BE2C (cell line): ENCODE data around the gene LRP1.

Experiments
- DNase-seq: peaks from one replicate; pipeline ENCODE4 v3.0.0-alpha.2; 2020
- H3K27me3 ChIP-seq: fragments of 250-450 bp; sonication (Bioruptor Pico); 2 replicates; pipeline ENCODE4 v1.5.1; 2020; ENCODE audit warnings: mild to moderate bottlenecking
- H3K36me3 ChIP-seq: fragments of 250-450 bp; sonication (Bioruptor Pico); 2 replicates; pipeline ENCODE4 v1.5.1; 2020; ENCODE audit warnings: mild to moderate bottlenecking
- H3K4me1 ChIP-seq: fragments of 250-450 bp; sonication (Bioruptor Pico); 2 replicates; pipeline ENCODE4 v1.5.1; 2020
- H3K4me3 ChIP-seq: 2 replicates; pipeline ENCODE4 v1.5.1; 2011; ENCODE audit warnings: low read depth, low read length
- H3K9me3 ChIP-seq: fragments of 250-450 bp; sonication (Bioruptor Pico); 2 replicates; pipeline ENCODE4 v1.5.1; 2020
- TF ChIP-seq, protein P1 (sequence below): IDR thresholded peaks from 2 replicates; pipeline ENCODE4 v1.5.1; 2012; ENCODE audit warnings: mild to moderate bottlenecking, low read depth, low read length

LRP1 gene

DNA sequence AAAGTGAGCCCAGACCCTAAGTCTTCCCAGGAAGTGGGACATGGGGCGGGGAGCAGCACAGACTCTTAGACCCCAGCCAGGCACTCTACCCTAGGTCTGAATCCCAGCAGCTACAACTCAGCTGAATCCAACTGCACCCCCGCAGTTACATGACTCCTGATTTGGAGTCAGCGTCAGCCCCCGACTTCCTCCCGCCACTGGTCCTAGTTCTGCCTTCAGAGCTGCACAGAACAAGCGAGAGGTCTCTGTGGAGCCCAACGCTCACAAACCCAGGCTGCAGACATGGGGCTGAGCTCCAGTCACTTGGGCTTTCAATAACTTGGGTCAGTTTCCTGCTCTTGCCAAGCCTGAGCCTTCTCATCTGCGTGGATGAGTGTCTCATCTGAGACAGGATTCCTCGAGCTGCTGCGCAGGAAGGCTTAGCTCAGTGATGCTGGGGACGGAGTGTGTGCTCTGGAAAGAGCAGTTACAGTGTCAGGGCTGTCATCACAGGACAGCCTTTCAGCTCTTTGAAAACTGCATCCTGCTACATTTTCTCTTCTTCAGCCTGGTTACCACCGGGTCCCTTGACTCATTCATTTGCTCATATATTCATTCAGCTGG is 57.7 kb downstream of the LRP1 start:
- Histone ChIP-seq H3K36me3 (no peaks in the 10 kb centered on the region), H3K4me1 (no peaks in the 10 kb centered on the region), H3K27me3 (no peaks in the 10 kb centered on the region), H3K4me3 (no peak overlapping the region), H3K9me3 (no peaks in the 10 kb centered on the region)
- TF ChIP-seq, protein P1, sequence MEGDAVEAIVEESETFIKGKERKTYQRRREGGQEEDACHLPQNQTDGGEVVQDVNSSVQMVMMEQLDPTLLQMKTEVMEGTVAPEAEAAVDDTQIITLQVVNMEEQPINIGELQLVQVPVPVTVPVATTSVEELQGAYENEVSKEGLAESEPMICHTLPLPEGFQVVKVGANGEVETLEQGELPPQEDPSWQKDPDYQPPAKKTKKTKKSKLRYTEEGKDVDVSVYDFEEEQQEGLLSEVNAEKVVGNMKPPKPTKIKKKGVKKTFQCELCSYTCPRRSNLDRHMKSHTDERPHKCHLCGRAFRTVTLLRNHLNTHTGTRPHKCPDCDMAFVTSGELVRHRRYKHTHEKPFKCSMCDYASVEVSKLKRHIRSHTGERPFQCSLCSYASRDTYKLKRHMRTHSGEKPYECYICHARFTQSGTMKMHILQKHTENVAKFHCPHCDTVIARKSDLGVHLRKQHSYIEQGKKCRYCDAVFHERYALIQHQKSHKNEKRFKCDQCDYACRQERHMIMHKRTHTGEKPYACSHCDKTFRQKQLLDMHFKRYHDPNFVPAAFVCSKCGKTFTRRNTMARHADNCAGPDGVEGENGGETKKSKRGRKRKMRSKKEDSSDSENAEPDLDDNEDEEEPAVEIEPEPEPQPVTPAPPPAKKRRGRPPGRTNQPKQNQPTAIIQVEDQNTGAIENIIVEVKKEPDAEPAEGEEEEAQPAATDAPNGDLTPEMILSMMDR = no peak
- DNase-seq = no peak

DNA sequence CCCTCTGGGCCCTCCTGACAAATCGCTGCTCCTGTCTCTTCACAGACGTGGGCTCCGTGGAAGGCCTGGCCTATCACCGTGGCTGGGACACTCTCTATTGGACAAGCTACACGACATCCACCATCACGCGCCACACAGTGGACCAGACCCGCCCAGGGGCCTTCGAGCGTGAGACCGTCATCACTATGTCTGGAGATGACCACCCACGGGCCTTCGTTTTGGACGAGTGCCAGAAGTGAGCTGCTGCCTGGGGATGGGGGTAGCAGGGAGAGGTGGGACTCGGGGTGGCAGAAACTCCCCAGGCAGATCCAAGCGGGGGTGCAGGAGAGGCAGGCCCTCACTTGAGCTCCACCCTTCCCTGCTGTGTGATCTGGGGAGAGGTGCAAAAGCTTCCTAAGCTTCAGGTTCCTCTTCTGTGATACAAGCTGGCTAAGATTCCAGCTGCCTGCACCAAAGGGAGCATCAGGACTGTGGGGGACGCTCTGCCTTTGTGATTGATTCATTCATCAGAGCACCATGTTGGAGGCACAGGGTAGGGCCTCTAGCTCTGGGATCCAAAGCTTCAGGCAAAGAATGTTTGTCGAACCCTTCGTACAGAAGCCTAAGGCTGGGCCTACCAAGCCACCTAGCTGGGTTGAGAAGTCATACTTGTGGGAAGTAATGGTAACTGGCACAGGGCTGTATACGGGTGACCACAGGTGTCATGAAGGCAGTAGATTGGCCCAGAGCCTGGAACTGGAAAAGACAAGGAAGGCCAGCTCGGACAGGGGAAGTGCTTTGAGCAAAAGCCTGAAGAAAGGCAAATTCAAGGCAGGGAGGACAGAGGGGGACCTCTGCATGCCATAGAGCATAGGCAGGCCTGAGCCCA is 59.2 kb downstream of the LRP1 start:
- DNase-seq = no peak
- Histone ChIP-seq H3K4me1 (no peaks in the 10 kb centered on the region), H3K4me3 (no peak overlapping the region), H3K27me3 (no peaks in the 10 kb centered on the region), H3K36me3 (no peaks in the 10 kb centered on the region), H3K9me3 (no peaks in the 10 kb centered on the region)
- TF ChIP-seq, protein P1 = no peak

DNA sequence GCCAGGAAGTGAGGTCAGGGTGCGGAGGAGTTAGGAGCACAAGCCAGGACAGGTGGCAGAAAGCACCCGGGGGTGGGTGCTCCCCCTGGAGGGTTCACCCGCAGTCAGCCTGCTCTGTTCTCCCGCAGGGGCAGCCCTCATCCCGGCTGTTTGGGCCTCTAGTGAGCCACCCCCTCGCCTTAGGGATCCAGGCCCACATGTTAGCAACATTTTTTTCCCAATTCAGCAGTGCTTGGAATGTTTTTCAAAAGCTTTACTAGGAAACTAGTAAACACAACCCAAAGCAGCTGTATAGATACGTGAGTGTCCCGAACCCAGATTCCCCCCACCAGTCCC is 59.8 kb downstream of the LRP1 start:
- H3K27me3 ChIP-seq = no peaks in the 10 kb centered on the region
- H3K36me3 ChIP-seq = no peaks in the 10 kb centered on the region
- H3K4me3 ChIP-seq = no peak overlapping the region
- TF ChIP-seq, protein P1 = no peak
- no peaks in the 10 kb centered on the region for H3K9me3 ChIP-seq
- no peaks in the 10 kb centered on the region for H3K4me1 ChIP-seq
- no peak for DNase-seq

DNA sequence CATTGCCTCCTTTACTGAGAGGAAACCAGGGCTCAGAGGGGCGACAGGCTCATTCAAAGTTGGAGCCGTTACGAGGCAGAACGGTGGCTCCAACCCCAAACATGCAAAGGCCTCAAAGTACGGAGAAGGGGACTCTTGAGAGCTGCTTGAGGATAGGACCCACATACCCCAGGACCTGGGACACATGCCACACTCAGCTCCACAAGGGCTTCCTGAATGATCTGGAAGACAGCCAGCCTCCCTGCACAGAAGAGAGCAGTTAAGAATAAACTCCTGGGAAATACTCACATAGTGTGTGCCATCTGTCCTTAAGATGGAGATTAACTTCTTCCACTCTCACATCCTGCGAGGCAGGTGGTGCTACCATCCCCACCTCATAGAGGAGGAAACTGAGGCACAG is 61.8 kb downstream of the LRP1 start:
- DNase-seq = no peak
- H3K9me3 ChIP-seq = no peaks in the 10 kb centered on the region
- H3K4me1 ChIP-seq = no peaks in the 10 kb centered on the region
- no peak overlapping the region for H3K4me3 ChIP-seq
- TF ChIP-seq, protein P1 = no peak
- no peaks in the 10 kb centered on the region for H3K27me3 ChIP-seq
- H3K36me3 ChIP-seq = no peaks in the 10 kb centered on the region

DNA sequence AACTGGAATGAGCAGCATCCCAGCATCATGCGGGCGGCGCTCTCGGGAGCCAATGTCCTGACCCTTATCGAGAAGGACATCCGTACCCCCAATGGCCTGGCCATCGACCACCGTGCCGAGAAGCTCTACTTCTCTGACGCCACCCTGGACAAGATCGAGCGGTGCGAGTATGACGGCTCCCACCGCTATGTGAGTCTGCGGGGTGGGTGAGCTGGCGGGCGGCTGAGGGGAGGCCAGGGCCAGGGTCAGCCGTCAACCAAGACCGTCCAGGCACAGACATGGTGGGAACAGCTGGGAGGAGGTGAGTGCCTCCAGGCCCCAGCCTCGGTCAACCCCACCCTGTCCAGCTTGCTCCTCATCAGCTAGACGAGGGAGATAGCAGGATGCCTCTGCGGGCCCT is 62.5 kb downstream of the LRP1 start:
- Histone ChIP-seq H3K4me3 (no peak overlapping the region), H3K4me1 (no peaks in the 10 kb centered on the region), H3K27me3 (no peaks in the 10 kb centered on the region), H3K36me3 (no peaks in the 10 kb centered on the region), H3K9me3 (no peaks in the 10 kb centered on the region)
- TF ChIP-seq, protein P1 = no peak
- DNase-seq = no peak

DNA sequence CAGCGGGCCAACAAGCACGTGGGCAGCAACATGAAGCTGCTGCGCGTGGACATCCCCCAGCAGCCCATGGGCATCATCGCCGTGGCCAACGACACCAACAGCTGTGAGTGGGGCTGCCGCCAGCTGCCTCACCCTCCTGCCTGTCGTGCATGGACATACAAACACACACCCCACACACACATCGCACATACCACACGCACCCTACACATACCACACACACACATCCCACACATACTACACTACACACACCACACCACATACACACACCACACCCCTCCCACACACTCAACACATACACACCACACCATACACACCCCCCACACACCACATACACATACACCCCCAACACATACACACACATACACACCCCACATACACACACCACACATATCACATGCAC is 63.1 kb downstream of the LRP1 start:
- Histone ChIP-seq H3K9me3 (no peaks in the 10 kb centered on the region), H3K4me1 (no peaks in the 10 kb centered on the region), H3K27me3 (no peaks in the 10 kb centered on the region), H3K36me3 (no peaks in the 10 kb centered on the region), H3K4me3 (no peak overlapping the region)
- no peak for DNase-seq
- TF ChIP-seq, protein P1 = no peak
